GM13977 (cell line): Measurements from ENCODE around the gene WAPL.

Source experiments
- DNase-seq: peaks from one replicate; pipeline ENCODE4 v3.0.0; 2012; ENCODE audit warnings: low spot score
- in situ Hi-C: fragments of 300-500 bp; cut with MboI; formaldehyde crosslinking; loops from one replicate; pipeline ENCODE4 v1.12.0; 2022; ENCODE audit warnings: low sequenced_read_pairs, low pct_unique_long_range_greater_than_20kb, mixed read lengths, inconsistent platforms; ENCODE audit not compliant: unreplicated experiment
- TF ChIP-seq, protein P1 (sequence below): IDR thresholded peaks from 2 replicates; pipeline ENCODE4 v1.5.1; 2012; ENCODE audit warnings: mild to moderate bottlenecking, control low read depth; ENCODE audit not compliant: insufficient read depth; ENCODE audit errors: extremely low read depth, missing control alignments

Gene WAPL

GRCh38 chr10:86489960-86490612, 31.5 kb downstream of the WAPL start:
- TF ChIP-seq, protein P1, sequence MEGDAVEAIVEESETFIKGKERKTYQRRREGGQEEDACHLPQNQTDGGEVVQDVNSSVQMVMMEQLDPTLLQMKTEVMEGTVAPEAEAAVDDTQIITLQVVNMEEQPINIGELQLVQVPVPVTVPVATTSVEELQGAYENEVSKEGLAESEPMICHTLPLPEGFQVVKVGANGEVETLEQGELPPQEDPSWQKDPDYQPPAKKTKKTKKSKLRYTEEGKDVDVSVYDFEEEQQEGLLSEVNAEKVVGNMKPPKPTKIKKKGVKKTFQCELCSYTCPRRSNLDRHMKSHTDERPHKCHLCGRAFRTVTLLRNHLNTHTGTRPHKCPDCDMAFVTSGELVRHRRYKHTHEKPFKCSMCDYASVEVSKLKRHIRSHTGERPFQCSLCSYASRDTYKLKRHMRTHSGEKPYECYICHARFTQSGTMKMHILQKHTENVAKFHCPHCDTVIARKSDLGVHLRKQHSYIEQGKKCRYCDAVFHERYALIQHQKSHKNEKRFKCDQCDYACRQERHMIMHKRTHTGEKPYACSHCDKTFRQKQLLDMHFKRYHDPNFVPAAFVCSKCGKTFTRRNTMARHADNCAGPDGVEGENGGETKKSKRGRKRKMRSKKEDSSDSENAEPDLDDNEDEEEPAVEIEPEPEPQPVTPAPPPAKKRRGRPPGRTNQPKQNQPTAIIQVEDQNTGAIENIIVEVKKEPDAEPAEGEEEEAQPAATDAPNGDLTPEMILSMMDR, result no peak
- in situ Hi-C loops, result no loop called here
- DNase-seq, result no peak

- TF ChIP-seq, protein P1, result no peak
- DNase-seq, result no peak
- in situ Hi-C loops, result no loop called here
These were observed 32.4 kb downstream of the WAPL start for GRCh38 chr10:86489071-86489810.

DNA sequence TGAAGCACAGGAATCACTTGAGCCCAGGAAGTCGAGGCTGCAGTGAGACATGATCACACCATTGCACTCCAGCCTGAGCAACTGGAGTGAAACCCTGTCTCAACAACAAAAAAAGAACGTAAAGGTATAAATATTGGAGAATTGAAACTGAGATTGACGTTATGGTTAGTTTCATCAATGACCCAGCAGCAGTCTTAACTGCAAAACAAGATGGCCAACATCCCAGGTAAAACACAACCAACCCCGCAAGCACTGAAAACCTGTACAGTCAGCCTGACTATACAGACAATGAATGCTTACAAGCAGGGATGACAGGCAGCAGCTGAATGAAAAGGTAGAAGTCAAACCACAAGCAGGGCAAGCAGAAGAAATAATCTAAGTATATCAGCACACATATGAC, 34.7 kb downstream of the WAPL start:
- no peak for DNase-seq

GRCh38 chr10:86483664-86484063, 37.9 kb downstream of the WAPL start:
- TF ChIP-seq, protein P1, result no peak
- DNase-seq, result no peak
- in situ Hi-C loops, result no loop called here

More for the DNA sequence above, 34.7 kb downstream of the WAPL start:
- in situ Hi-C loops, result no loop called here
- TF ChIP-seq, protein P1, result no peak

- in situ Hi-C loops, result no loop called here
- TF ChIP-seq, protein P1, result no peak
- DNase-seq, result no peak
These were observed 39.8 kb downstream of the WAPL start for GRCh38 chr10:86481761-86482160.

DNA sequence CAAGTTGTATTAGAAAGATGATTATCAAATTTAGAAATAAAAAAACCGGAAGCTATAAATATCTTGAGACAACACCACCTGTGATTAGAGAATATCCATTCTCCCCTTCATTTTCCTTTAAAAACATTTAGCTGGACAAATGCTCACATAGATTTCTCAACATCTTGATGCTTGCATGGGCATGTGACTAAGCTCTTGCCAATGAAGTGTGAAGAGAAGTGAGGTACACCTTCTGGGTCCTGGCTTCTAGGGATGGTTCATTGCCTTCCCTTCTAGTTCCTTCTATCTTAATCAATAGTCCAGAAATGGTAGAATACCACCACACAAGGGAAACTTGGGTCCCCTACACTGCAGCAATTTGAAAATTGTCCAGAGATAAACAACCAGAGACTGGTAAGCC, 41.0 kb downstream of the WAPL start:
- no peak for DNase-seq
- TF ChIP-seq, protein P1, result no peak
- in situ Hi-C loops, result no loop called here
